NCI-H2196 treated with DMSO at 0.1 percent for 48 hours (cell line): ENCODE data around the gene METRNL.
"Not testable (repeated sequence)": the region's sequence is repeated elsewhere in the genome, so short reads cannot be mapped to it uniquely, and the experiment has no call there.

Experiments used
- DNase-seq: peaks from one replicate; lab custom pipeline; 2025; ENCODE audit not compliant: unreplicated experiment; lab: John Stamatoyannopoulos, UW

METRNL gene

GRCh38 chr17:83134456-83134855 is 55.0 kb downstream of the METRNL start:
- not testable (repeated sequence) for DNase-seq

GRCh38 chr17:83135692-83136091 is 56.3 kb downstream of the METRNL start:
- no peak for DNase-seq

- no peak for DNase-seq
Observed at GRCh38 chr17:83136156-83136555, 56.7 kb downstream of the METRNL start.

GRCh38 chr17:83136931-83137330 is 57.5 kb downstream of the METRNL start:
- no peak for DNase-seq

- DNase-seq, result no peak
Observed at GRCh38 chr17:83137523-83137922, 58.1 kb downstream of the METRNL start.

GRCh38 chr17:83138820-83139219 is 59.4 kb downstream of the METRNL start:
- no peak for DNase-seq

- DNase-seq, result not testable (repeated sequence)
Observed at GRCh38 chr17:83139541-83140248, 60.3 kb downstream of the METRNL start.

GRCh38 chr17:83140249-83140566 is 60.8 kb downstream of the METRNL start:
- DNase-seq, result not testable (repeated sequence)

GRCh38 chr17:83142619-83143018 is 63.2 kb downstream of the METRNL start:
- DNase-seq, result no peak

- no peak for DNase-seq
Observed at GRCh38 chr17:83143817-83144231, 64.4 kb downstream of the METRNL start.
